Measurements from ENCODE around the gene ARHGEF6. TPM values are rescaled to one million over a fixed set of nuclear protein-coding genes. Genes with fewer than 3 reads are reported as not detected.
A peak's percentile ranks its signal among the peaks of the same experiment; 100 is the strongest.
"Not testable (repeated sequence)": the region's sequence is repeated elsewhere in the genome, so short reads cannot be mapped to it uniquely, and the experiment has no call there.

Gene ARHGEF6
- total and polyA plus RNA-seq, 2 experiments from 2014 or later, result 2.5 to 6.0 TPM

- DNase-seq (ENCODE audit: low spot score), result no peak
- no peaks in the 10 kb centered on the region for H3K27me3 Mint-ChIP-seq (ENCODE audit: insufficient read depth, low read depth, poor library complexity)
- no peak overlapping the region for H3K4me3 Mint-ChIP-seq
Observed at GRCh38 chrX:136773648-136774047, 7.1 kb downstream of the ARHGEF6 start.

DNA sequence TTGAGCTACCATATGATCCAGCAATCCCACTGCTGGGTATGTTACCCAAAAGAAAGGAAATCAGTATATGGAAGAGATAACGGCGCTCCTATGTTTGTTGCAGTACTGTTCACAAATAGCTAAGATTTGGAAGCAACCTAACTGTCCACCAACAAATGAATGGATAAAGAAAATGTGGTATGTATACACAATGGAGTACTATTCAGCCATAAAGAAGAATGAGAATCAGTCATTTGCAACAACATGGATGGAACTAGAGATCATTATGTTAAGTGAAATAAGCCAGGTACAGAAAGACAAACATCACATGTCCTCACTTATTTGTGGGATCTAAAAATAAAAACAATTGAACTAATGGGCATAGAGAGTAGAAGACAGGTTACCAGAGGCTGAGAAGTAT lies 8.9 kb downstream of the ARHGEF6 start:
- H3K9me2 ChIP-seq (ENCODE audit: insufficient read depth); H3K4me2 ChIP-seq; H3K79me2 ChIP-seq (replicated peaks; ENCODE audit: insufficient read depth); H3K36me3 ChIP-seq (ENCODE audit: insufficient read depth); H3K4me3 ChIP-seq; H3F3A ChIP-seq (replicated peaks; ENCODE audit: low read depth); H3K9me3 Mint-ChIP-seq; DNase-seq (ENCODE audit: low spot score); H3K36me3 Mint-ChIP-seq (ENCODE audit: low read depth); H3K4me1 Mint-ChIP-seq; ATAC-seq; H3K27me3 Mint-ChIP-seq (ENCODE audit: insufficient read depth, low read depth, poor library complexity); H3K27ac Mint-ChIP-seq; H2AFZ ChIP-seq; H3K27me3 ChIP-seq (ENCODE audit: insufficient read depth); H4K20me1 ChIP-seq (replicated peaks; ENCODE audit: insufficient read depth); H3K27ac ChIP-seq (ENCODE audit: low read depth); H3K4me3 Mint-ChIP-seq: not testable (repeated sequence)
- H3K4me1 ChIP-seq (ENCODE audit: insufficient read depth), result peaks cover 13% of the 10 kb centered on the region; the same call in 1 of the 2 replicates

More at GRCh38 chrX:136773648-136774047, 7.1 kb downstream of the ARHGEF6 start:
- Histone ChIP-seq H2AFZ (no peak overlapping the region), H3K4me1 (ENCODE audit: insufficient read depth) (peaks cover 5% of the 10 kb centered on the region; the same call in 1 of the 2 replicates), H3K4me3 (no peak overlapping the region), H3F3A (replicated peaks; ENCODE audit: low read depth) (no peaks in the 10 kb centered on the region), H4K20me1 (replicated peaks; ENCODE audit: insufficient read depth) (no peaks in the 10 kb centered on the region), H3K79me2 (replicated peaks; ENCODE audit: insufficient read depth) (no peaks in the 10 kb centered on the region), H3K36me3 (ENCODE audit: insufficient read depth) (no peaks in the 10 kb centered on the region), H3K27me3 (ENCODE audit: insufficient read depth) (no peaks in the 10 kb centered on the region), H3K27ac (ENCODE audit: low read depth) (no peak overlapping the region), H3K9me2 (ENCODE audit: insufficient read depth) (no peaks in the 10 kb centered on the region), H3K4me2 (no peak overlapping the region)
- Mint-ChIP-seq H3K36me3 (ENCODE audit: low read depth) (no peaks in the 10 kb centered on the region), H3K27ac (no peak overlapping the region), H3K9me3 (no peaks in the 10 kb centered on the region), H3K4me1 (peaks cover 2% of the 10 kb centered on the region; the same call in 2 of the 3 replicates)
- no peak for ATAC-seq
- TF ChIP-seq ZNF331 (CRISPR knock-in tag; IDR thresholded peaks at IDR 0.05; ENCODE audit: low read depth) (no peak), EZH2phosphoT487 (IDR thresholded peaks at IDR 0.05; ENCODE audit: unreplicated experiment) (no peak), EZH2 (IDR thresholded peaks at IDR 0.05; ENCODE audit: low read depth, unreplicated experiment) (no peak)

GRCh38 chrX:136768469-136769084 lies 12.2 kb downstream of the ARHGEF6 start:
- H2AFZ ChIP-seq, result no peak overlapping the region
- H3K9me2 ChIP-seq (ENCODE audit: insufficient read depth), result no peaks in the 10 kb centered on the region
- peak overlapping the region; percentile 88 for H3K4me2 ChIP-seq

More at GRCh38 chrX:136768469-136769084, 12.2 kb downstream of the ARHGEF6 start:
- H3K27me3 ChIP-seq (ENCODE audit: insufficient read depth), result peaks cover 19% of the 10 kb centered on the region
- H3K27me3 Mint-ChIP-seq (ENCODE audit: insufficient read depth, low read depth, poor library complexity), result peaks cover 2% of the 10 kb centered on the region
- no peaks in the 10 kb centered on the region for H4K20me1 ChIP-seq (replicated peaks; ENCODE audit: insufficient read depth)
- H3K36me3 ChIP-seq (ENCODE audit: insufficient read depth), result no peaks in the 10 kb centered on the region
- H3K9me3 Mint-ChIP-seq, result no peaks in the 10 kb centered on the region
- TF ChIP-seq, protein P1, sequence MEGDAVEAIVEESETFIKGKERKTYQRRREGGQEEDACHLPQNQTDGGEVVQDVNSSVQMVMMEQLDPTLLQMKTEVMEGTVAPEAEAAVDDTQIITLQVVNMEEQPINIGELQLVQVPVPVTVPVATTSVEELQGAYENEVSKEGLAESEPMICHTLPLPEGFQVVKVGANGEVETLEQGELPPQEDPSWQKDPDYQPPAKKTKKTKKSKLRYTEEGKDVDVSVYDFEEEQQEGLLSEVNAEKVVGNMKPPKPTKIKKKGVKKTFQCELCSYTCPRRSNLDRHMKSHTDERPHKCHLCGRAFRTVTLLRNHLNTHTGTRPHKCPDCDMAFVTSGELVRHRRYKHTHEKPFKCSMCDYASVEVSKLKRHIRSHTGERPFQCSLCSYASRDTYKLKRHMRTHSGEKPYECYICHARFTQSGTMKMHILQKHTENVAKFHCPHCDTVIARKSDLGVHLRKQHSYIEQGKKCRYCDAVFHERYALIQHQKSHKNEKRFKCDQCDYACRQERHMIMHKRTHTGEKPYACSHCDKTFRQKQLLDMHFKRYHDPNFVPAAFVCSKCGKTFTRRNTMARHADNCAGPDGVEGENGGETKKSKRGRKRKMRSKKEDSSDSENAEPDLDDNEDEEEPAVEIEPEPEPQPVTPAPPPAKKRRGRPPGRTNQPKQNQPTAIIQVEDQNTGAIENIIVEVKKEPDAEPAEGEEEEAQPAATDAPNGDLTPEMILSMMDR (conservative IDR thresholded peaks at IDR 0.05; ENCODE audit: low read depth in 2 of 2), result no peak
- TF ChIP-seq REST (IDR thresholded peaks at IDR 0.05; ENCODE audit: unreplicated experiment), result no peak
- no peak for TF ChIP-seq EZH2phosphoT487 (IDR thresholded peaks at IDR 0.05; ENCODE audit: unreplicated experiment)
- TF ChIP-seq EZH2 (IDR thresholded peaks at IDR 0.05; ENCODE audit: low read depth, unreplicated experiment), result no peak
- no peak for TF ChIP-seq CREB1 (CRISPR knock-in tag; IDR thresholded peaks at IDR 0.05; ENCODE audit: low read depth)
- TF ChIP-seq ZNF114 (CRISPR knock-in tag; IDR thresholded peaks at IDR 0.05), result no peak
- no peak for TF ChIP-seq NANOG (IDR thresholded peaks at IDR 0.05; ENCODE audit: borderline replicate concordance)
- TF ChIP-seq, protein P2, sequence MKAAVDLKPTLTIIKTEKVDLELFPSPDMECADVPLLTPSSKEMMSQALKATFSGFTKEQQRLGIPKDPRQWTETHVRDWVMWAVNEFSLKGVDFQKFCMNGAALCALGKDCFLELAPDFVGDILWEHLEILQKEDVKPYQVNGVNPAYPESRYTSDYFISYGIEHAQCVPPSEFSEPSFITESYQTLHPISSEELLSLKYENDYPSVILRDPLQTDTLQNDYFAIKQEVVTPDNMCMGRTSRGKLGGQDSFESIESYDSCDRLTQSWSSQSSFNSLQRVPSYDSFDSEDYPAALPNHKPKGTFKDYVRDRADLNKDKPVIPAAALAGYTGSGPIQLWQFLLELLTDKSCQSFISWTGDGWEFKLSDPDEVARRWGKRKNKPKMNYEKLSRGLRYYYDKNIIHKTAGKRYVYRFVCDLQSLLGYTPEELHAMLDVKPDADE (IDR thresholded peaks at IDR 0.05), result no peak
- H3K79me2 ChIP-seq (replicated peaks; ENCODE audit: insufficient read depth), result no peaks in the 10 kb centered on the region
- H3K4me3 ChIP-seq, result peak overlapping the region; percentile 69
- no peak overlapping the region for H3K4me3 Mint-ChIP-seq
- H3K36me3 Mint-ChIP-seq (ENCODE audit: low read depth), result peaks cover 2% of the 10 kb centered on the region; the same call in 2 of the 3 replicates
- DNase-seq (ENCODE audit: low spot score) (no peak), ATAC-seq (peak; percentile 6; the same call in 2 of the 3 replicates)
- peaks cover 13% of the 10 kb centered on the region; the same call in 1 of the 2 replicates for H3K4me1 ChIP-seq (ENCODE audit: insufficient read depth)
- H3F3A ChIP-seq (replicated peaks; ENCODE audit: low read depth), result no peaks in the 10 kb centered on the region; the same call in 1 of the 2 replicates
- H3K27ac Mint-ChIP-seq, result no peak overlapping the region
- peaks cover 13% of the 10 kb centered on the region; the same call in 2 of the 3 replicates for H3K4me1 Mint-ChIP-seq
- H3K27ac ChIP-seq (ENCODE audit: low read depth), result no peak overlapping the region

Data from GM23338 (cell line).